Activated CD4-positive, alpha-beta T cell treated with anti-CD3 and anti-CD28 coated beads for 36 hours (primary cell): ENCODE results near the gene HDAC1. TPM values are rescaled to one million over a fixed set of nuclear protein-coding genes. Genes with fewer than 3 reads are reported as not detected.

Source experiments
- ATAC-seq: fragments of 200-7000 bp; cut with Tn5 transposase; one replicate; pipeline ENCODE4 v1.10.0; 2021; ENCODE audit warnings: mild to moderate bottlenecking, moderate library complexity
- CTCF ChIA-PET: fragments of 350-600 bp; sonication (Branson Sonifier 250); formaldehyde crosslinking; loops from one replicate; lab custom pipeline; 2021; ENCODE audit warnings: antibody characterized with exemption; lab: Charles Lee
- POLR2A ChIA-PET: fragments of 350-600 bp; sonication (Branson Sonifier 250); formaldehyde crosslinking; loops from one replicate; lab custom pipeline; 2021; ENCODE audit warnings: antibody characterized with exemption, inconsistent platforms; lab: Charles Lee
- DNase-seq: peaks from one replicate; pipeline ENCODE4 v3.0.0-alpha.2; 2020
- H3K27ac Mint-ChIP-seq: one replicate; pipeline ENCODE4 v1.8.0; 2021; ENCODE audit warnings: mixed read lengths
- H3K27me3 Mint-ChIP-seq: one replicate; pipeline ENCODE4 v1.8.0; 2021; ENCODE audit warnings: mixed read lengths
- H3K36me3 Mint-ChIP-seq: one replicate; pipeline ENCODE4 v1.8.0; 2021; ENCODE audit warnings: low read depth, mixed read lengths
- H3K4me1 Mint-ChIP-seq: one replicate; pipeline ENCODE4 v1.8.0; 2021; ENCODE audit warnings: mixed read lengths
- H3K4me3 Mint-ChIP-seq: one replicate; pipeline ENCODE4 v1.8.0; 2021; ENCODE audit warnings: mild to moderate bottlenecking, moderate library complexity, mixed read lengths
- H3K9me3 Mint-ChIP-seq: one replicate; pipeline ENCODE4 v1.8.0; 2021; ENCODE audit warnings: low read depth, mixed read lengths
- intact Hi-C, 2 experiments: fragments of 100-400 bp; cut with DNase I in 1 of 2; cut with micrococcal nuclease in 1 of 2; formaldehyde crosslinking; loops; one replicate each; pipeline versions ENCODE4 v1.14.2 to v1.15.1; 2022 to 2024; cut with DNase I, micrococcal nuclease
- total RNA-seq, 2 experiments: library from RNA; stranded (reverse); gene quantifications; one replicate each; pipeline ENCODE4 v1.2.3, GENCODE V29; 2021

The HDAC1 gene
- total RNA-seq, 2 experiments from 2014 or later = 132 to 146 TPM

GRCh38 chr1:32299327-32299726, 7.4 kb downstream of the HDAC1 start:
- no peaks in the 10 kb centered on the region for H3K27me3 Mint-ChIP-seq
- POLR2A ChIA-PET = interaction anchor here (0.6 kb wide), 1 partner anchor 36 kb away, joined by 3 read pairs; no protein-coding TSS in a partner anchor
- ATAC-seq (no peak), DNase-seq (no peak)
- CTCF ChIA-PET = interaction anchor here (0.7 kb wide), 1 partner anchor 84 kb away, joined by 5 read pairs; no protein-coding TSS in a partner anchor
- H3K36me3 Mint-ChIP-seq = peaks cover 44% of the 10 kb centered on the region
- H3K4me3 Mint-ChIP-seq = no peak overlapping the region
- H3K27ac Mint-ChIP-seq = no peak overlapping the region
- H3K9me3 Mint-ChIP-seq = no peaks in the 10 kb centered on the region
- H3K4me1 Mint-ChIP-seq = peaks cover 56% of the 10 kb centered on the region
- intact Hi-C loops = no loop called here

GRCh38 chr1:32303358-32303757, 11.5 kb downstream of the HDAC1 start:
- ChIA-PET CTCF (interaction anchor here (0.7 to 1.6 kb wide), 4 partner anchors 8 to 72 kb away, joined by 3 to 5 read pairs (median 4); no protein-coding TSS in a partner anchor), POLR2A (interaction anchor here (1.1 kb wide), 1 partner anchor 29 kb away, joined by 4 read pairs; no protein-coding TSS in a partner anchor)
- Mint-ChIP-seq H3K9me3 (no peaks in the 10 kb centered on the region), H3K4me3 (no peak overlapping the region), H3K27me3 (no peaks in the 10 kb centered on the region), H3K36me3 (peaks cover 54% of the 10 kb centered on the region), H3K4me1 (peaks cover 49% of the 10 kb centered on the region), H3K27ac (no peak overlapping the region)
- DNase-seq = no peak
- ATAC-seq = no peak
- intact Hi-C loops = no loop called here

- CTCF ChIA-PET = interaction anchor here (0.7 to 1.6 kb wide), 3 partner anchors 9 to 88 kb away, joined by 3 to 5 read pairs (median 5); no protein-coding TSS in a partner anchor
Observed at GRCh38 chr1:32303997-32304622, 12.2 kb downstream of the HDAC1 start.

GRCh38 chr1:32305310-32305709, 13.4 kb downstream of the HDAC1 start:
- H3K9me3 Mint-ChIP-seq = no peaks in the 10 kb centered on the region
- ChIA-PET CTCF (interaction anchor here (1.4 kb wide), 1 partner anchor 90 kb away, joined by 5 read pairs; no protein-coding TSS in a partner anchor), POLR2A (interaction anchor here (0.5 to 0.9 kb wide), 2 partner anchors 26 to 83 kb away, joined by 3 to 4 read pairs; no protein-coding TSS in a partner anchor)
- H3K36me3 Mint-ChIP-seq = peaks cover 61% of the 10 kb centered on the region
- H3K27ac Mint-ChIP-seq = no peak overlapping the region
- no peaks in the 10 kb centered on the region for H3K27me3 Mint-ChIP-seq
- no peak overlapping the region for H3K4me3 Mint-ChIP-seq
- ATAC-seq (no peak), DNase-seq (no peak)
- intact Hi-C loops = no loop called here
- peaks cover 52% of the 10 kb centered on the region for H3K4me1 Mint-ChIP-seq

More at GRCh38 chr1:32303997-32304622, 12.2 kb downstream of the HDAC1 start:
- H3K9me3 Mint-ChIP-seq = no peaks in the 10 kb centered on the region
- peaks cover 50% of the 10 kb centered on the region for H3K4me1 Mint-ChIP-seq
- peaks cover 56% of the 10 kb centered on the region for H3K36me3 Mint-ChIP-seq
- no peak overlapping the region for H3K27ac Mint-ChIP-seq
- no peak overlapping the region for H3K4me3 Mint-ChIP-seq
- ATAC-seq (no peak), DNase-seq (no peak)
- POLR2A ChIA-PET = interaction anchor here (0.7 to 1.1 kb wide), 3 partner anchors 27 to 176 kb away, joined by 4 read pairs; no protein-coding TSS in a partner anchor
- H3K27me3 Mint-ChIP-seq = no peaks in the 10 kb centered on the region
- intact Hi-C loops = no loop called here

GRCh38 chr1:32307324-32307723, 15.4 kb downstream of the HDAC1 start:
- peaks cover 49% of the 10 kb centered on the region for H3K36me3 Mint-ChIP-seq
- ChIA-PET CTCF (interaction anchor here (0.6 to 1.0 kb wide), 4 partner anchors 11 to 140 kb away, joined by 3 read pairs; no protein-coding TSS in a partner anchor), POLR2A (interaction anchor here (0.6 kb wide), 1 partner anchor 87 kb away, joined by 3 read pairs; the partner anchor contains the start of gene BSDC1)
- H3K27ac Mint-ChIP-seq = peak overlapping the region; percentile 17
- ATAC-seq = peak; percentile 83
- DNase-seq = no peak
- no peaks in the 10 kb centered on the region for H3K27me3 Mint-ChIP-seq
- H3K9me3 Mint-ChIP-seq = no peaks in the 10 kb centered on the region
- intact Hi-C loops = no loop called here
- H3K4me1 Mint-ChIP-seq = peaks cover 57% of the 10 kb centered on the region
- H3K4me3 Mint-ChIP-seq = no peak overlapping the region

GRCh38 chr1:32309960-32310359, 18.1 kb downstream of the HDAC1 start:
- Mint-ChIP-seq H3K9me3 (no peaks in the 10 kb centered on the region), H3K4me3 (no peak overlapping the region), H3K27ac (peak overlapping the region; percentile 28), H3K4me1 (peaks cover 54% of the 10 kb centered on the region), H3K27me3 (no peaks in the 10 kb centered on the region), H3K36me3 (peaks cover 33% of the 10 kb centered on the region)
- intact Hi-C loops = no loop called here
- ATAC-seq (no peak), DNase-seq (no peak)
- CTCF ChIA-PET = interaction anchor here (0.7 kb wide), 1 partner anchor 62 kb away, joined by 3 read pairs; no protein-coding TSS in a partner anchor
- POLR2A ChIA-PET = interaction anchor here (1.1 kb wide), 1 partner anchor 19 kb away, joined by 3 read pairs; no protein-coding TSS in a partner anchor

- Mint-ChIP-seq H3K4me3 (no peak overlapping the region), H3K27ac (peak overlapping the region; percentile 77), H3K4me1 (peaks cover 49% of the 10 kb centered on the region), H3K27me3 (no peaks in the 10 kb centered on the region), H3K9me3 (no peaks in the 10 kb centered on the region), H3K36me3 (peaks cover 25% of the 10 kb centered on the region)
- intact Hi-C loops = no loop called here
- ATAC-seq (peak; percentile 58), DNase-seq (no peak)
- ChIA-PET POLR2A (interaction anchor here (0.5 to 1.2 kb wide), 2 partner anchors 19 to 108 kb away, joined by 3 read pairs; no protein-coding TSS in a partner anchor), CTCF (interaction anchor here (1.0 to 1.2 kb wide), 2 partner anchors 9 to 10 kb away, joined by 4 read pairs; no protein-coding TSS in a partner anchor)
Observed at GRCh38 chr1:32311709-32312393, 20.0 kb downstream of the HDAC1 start.

GRCh38 chr1:32316903-32317277, 25.0 kb downstream of the HDAC1 start:
- ChIA-PET CTCF (interaction anchor here (1.1 to 1.4 kb wide), 4 partner anchors 12 to 102 kb away, joined by 3 read pairs; no protein-coding TSS in a partner anchor), POLR2A (interaction anchor here (0.5 kb wide), 1 partner anchor 91 kb away, joined by 3 read pairs; no protein-coding TSS in a partner anchor)
- intact Hi-C loops = no loop called here
- Mint-ChIP-seq H3K27ac (no peak overlapping the region), H3K4me3 (no peak overlapping the region), H3K36me3 (peaks cover 30% of the 10 kb centered on the region), H3K27me3 (no peaks in the 10 kb centered on the region), H3K9me3 (no peaks in the 10 kb centered on the region), H3K4me1 (peaks cover 22% of the 10 kb centered on the region)
- ATAC-seq = no peak
- DNase-seq = no peak

- no peak for DNase-seq
- Mint-ChIP-seq H3K9me3 (no peaks in the 10 kb centered on the region), H3K36me3 (peaks cover 38% of the 10 kb centered on the region), H3K27me3 (no peaks in the 10 kb centered on the region), H3K27ac (peak overlapping the region; percentile 25), H3K4me3 (no peak overlapping the region), H3K4me1 (peaks cover 32% of the 10 kb centered on the region)
- intact Hi-C loops = no loop called here
- no peak for ATAC-seq
- ChIA-PET CTCF (interaction anchor here (1.3 kb wide), 1 partner anchor 30 kb away, joined by 3 read pairs; no protein-coding TSS in a partner anchor), POLR2A (no interaction called here)
Observed at GRCh38 chr1:32318127-32318869, 26.4 kb downstream of the HDAC1 start.

GRCh38 chr1:32321712-32322291, 29.9 kb downstream of the HDAC1 start:
- ChIA-PET POLR2A (interaction anchor here (0.6 to 1.1 kb wide), 4 partner anchors 11 to 41 kb away, joined by 3 to 7 read pairs (median 4); partner anchors contain the start of gene MARCKSL1), CTCF (interaction anchor here (0.8 to 2.3 kb wide), 9 partner anchors 10 to 121 kb away, joined by 3 to 9 read pairs (median 5); partner anchors contain the start of gene CCDC28B)
- peak overlapping the region; percentile 92 for H3K27ac Mint-ChIP-seq
- peaks cover 39% of the 10 kb centered on the region for H3K4me1 Mint-ChIP-seq
- DNase-seq = peak; percentile 36
- no peaks in the 10 kb centered on the region for H3K9me3 Mint-ChIP-seq
- no peaks in the 10 kb centered on the region for H3K27me3 Mint-ChIP-seq
- ATAC-seq = peak; percentile 76
- peaks cover 46% of the 10 kb centered on the region for H3K36me3 Mint-ChIP-seq
- intact Hi-C loops = loop anchor here in 1 of 2 experiments (5.0 kb wide), 1 partner anchor 75 kb away; the partner anchor contains the start of gene FAM167B
- peak overlapping the region; percentile 45 for H3K4me3 Mint-ChIP-seq
